Right lung (tissue), 5 donors: Measurements from ENCODE around the gene KIF26A. TPM values are rescaled to one million over a fixed set of nuclear protein-coding genes. Genes with fewer than 3 reads are reported as not detected.

ENCODE experiments used
- DNase-seq, 2 donors: peaks; one replicate each; pipeline ENCODE4 v3.0.0-alpha.2; 2013
- polyA plus RNA-seq, 5 donors: library from polyadenylated mRNA; unstranded; fragments of 120-200 nt; gene quantifications; one replicate each; pipeline versions ENCODE4 v1.2.1 to v1.2.3, GENCODE V29; 2013; ENCODE audit warnings: inconsistent platforms in 1 of 5, low replicate concordance in 1 of 5; ENCODE audit not compliant: insufficient read length in 5 of 5, insufficient read depth in 1 of 5

KIF26A gene
- polyA plus RNA-seq, 5 donors = 10.5 to 29.6 (median 13.1) TPM

GRCh38 chr14:104189629-104190335, 51.4 kb downstream of the KIF26A start:
- no peak for DNase-seq

GRCh38 chr14:104190396-104191000, 52.1 kb downstream of the KIF26A start:
- DNase-seq = no peak

GRCh38 chr14:104191409-104191997, 53.1 kb downstream of the KIF26A start:
- no peak for DNase-seq

GRCh38 chr14:104192146-104192882, 53.9 kb downstream of the KIF26A start:
- DNase-seq = no peak

GRCh38 chr14:104192883-104193245, 54.5 kb downstream of the KIF26A start:
- DNase-seq = no peak

GRCh38 chr14:104194016-104194415, 55.6 kb downstream of the KIF26A start:
- DNase-seq = no peak

- no peak for DNase-seq
Observed at GRCh38 chr14:104194716-104195115, 56.3 kb downstream of the KIF26A start.

- DNase-seq = no peak
Observed at GRCh38 chr14:104195361-104195760, 57.0 kb downstream of the KIF26A start.

- DNase-seq = no peak
Observed at GRCh38 chr14:104195878-104196277, 57.5 kb downstream of the KIF26A start.

GRCh38 chr14:104196461-104197140, 58.2 kb downstream of the KIF26A start:
- no peak for DNase-seq

- DNase-seq = no peak
Observed at GRCh38 chr14:104197449-104198247, 59.3 kb downstream of the KIF26A start.

- DNase-seq = no peak
Observed at GRCh38 chr14:104199266-104199895, 61.0 kb downstream of the KIF26A start.

GRCh38 chr14:104200106-104200505, 61.7 kb downstream of the KIF26A start:
- no peak for DNase-seq

- DNase-seq = no peak
Observed at GRCh38 chr14:104200591-104200990, 62.2 kb downstream of the KIF26A start.

- DNase-seq = no peak
Observed at GRCh38 chr14:104201063-104201462, 62.7 kb downstream of the KIF26A start.

GRCh38 chr14:104201496-104201895, 63.1 kb downstream of the KIF26A start:
- DNase-seq = no peak

GRCh38 chr14:104202259-104203070, 64.1 kb downstream of the KIF26A start:
- DNase-seq = no peak

- no peak for DNase-seq
Observed at GRCh38 chr14:104203071-104203425, 64.7 kb downstream of the KIF26A start.

GRCh38 chr14:104204660-104205149, 66.3 kb downstream of the KIF26A start:
- DNase-seq = no peak

GRCh38 chr14:104205781-104206180, 67.4 kb downstream of the KIF26A start:
- no peak for DNase-seq
